ENCODE data around the gene NPL. TPM values are rescaled to one million over a fixed set of nuclear protein-coding genes. Genes with fewer than 3 reads are reported as not detected.

The NPL gene
- polyA plus RNA-seq, 1 of the 3 experiments (the other 2 are of a cell fraction) = 1.5 TPM

GRCh38 chr1:182768963-182769362 lies 20.6 kb upstream of the NPL start:
- 51% methylated on average over 2 of the region's 2 CpGs for WGBS (ENCODE audit: low lambda C conversion rate)
- H3K9me3 ChIP-seq = no peaks in the 10 kb centered on the region
- no peaks in the 10 kb centered on the region for H3K27me3 ChIP-seq (ENCODE audit: insufficient read depth)
- TF ChIP-seq JUND (IDR thresholded peaks at IDR 0.05) = no peak
- no peak for TF ChIP-seq TCF12 (IDR thresholded peaks at IDR 0.05)
- no peak for TF ChIP-seq RAD21 (IDR thresholded peaks at IDR 0.05; ENCODE audit: low read length)
- no peak for TF ChIP-seq CTCF (IDR thresholded peaks at IDR 0.05)
- TF ChIP-seq GABPA (IDR thresholded peaks at IDR 0.05; ENCODE audit: low read depth) = no peak
- no peak for TF ChIP-seq FOXM1 (IDR thresholded peaks at IDR 0.05; ENCODE audit: low read depth)
- TF ChIP-seq FOXJ3 (CRISPR knock-in tag; IDR thresholded peaks at IDR 0.05) = no peak
- TF ChIP-seq TEAD4 (IDR thresholded peaks at IDR 0.05; ENCODE audit: borderline replicate concordance, insufficient read depth) = no peak
- no peak for TF ChIP-seq RCOR1 (IDR thresholded peaks at IDR 0.05; ENCODE audit: low read length)
- no peak for TF ChIP-seq MXI1 (IDR thresholded peaks at IDR 0.05; ENCODE audit: low read depth, low read length)
- TF ChIP-seq MEF2A (IDR thresholded peaks at IDR 0.05; ENCODE audit: borderline replicate concordance, low read depth) = no peak
- no peak for TF ChIP-seq USF2 (IDR thresholded peaks at IDR 0.05; ENCODE audit: borderline replicate concordance, low read depth, low read length)
- TF ChIP-seq PBX3 (IDR thresholded peaks at IDR 0.05) = no peak
- no peak for TF ChIP-seq RFX5 (IDR thresholded peaks at IDR 0.05; ENCODE audit: low read length)
- TF ChIP-seq IRF3 (IDR thresholded peaks at IDR 0.05; ENCODE audit: low read depth, low read length) = no peak
- no peak for TF ChIP-seq SIN3A (IDR thresholded peaks at IDR 0.05; ENCODE audit: borderline replicate concordance, low read depth, low read length)
- no peak for TF ChIP-seq EP300 (IDR thresholded peaks at IDR 0.05; ENCODE audit: borderline replicate concordance in 1 of 2, low read depth in 1 of 2, low read length in 1 of 2)
- no peak for TF ChIP-seq CHD2 (IDR thresholded peaks at IDR 0.05; ENCODE audit: low read length, partially characterized antibody)
- CTCF ChIA-PET = interaction anchor here (1.0 to 6.6 kb wide), 3 partner anchors 14 to 173 kb away, joined by 3 to 52 read pairs (median 4); no protein-coding TSS in a partner anchor
- no peaks in the 10 kb centered on the region for H3K79me2 ChIP-seq (ENCODE audit: insufficient read depth)
- no peaks in the 10 kb centered on the region for H3K36me3 ChIP-seq (replicated peaks in 1 of 2; ENCODE audit: control insufficient read depth in 1 of 2, insufficient read depth in 2 of 2, low read length in 1 of 2)
- POLR2A ChIA-PET = no interaction called here
- H3K4me1 ChIP-seq (ENCODE audit: control insufficient read depth in 1 of 2, insufficient read depth in 2 of 2, low read depth in 1 of 2, low read length in 1 of 2) = peaks cover 0 to 18% of the 10 kb centered on the region in 2 experiments; a peak in 2 of 4 replicates
- H4K20me1 ChIP-seq (ENCODE audit: insufficient read depth) = no peaks in the 10 kb centered on the region
- H3K27ac ChIP-seq (ENCODE audit: low read depth in 2 of 2, low read length in 1 of 2) = no peak overlapping the region
- H3K4me2 ChIP-seq = no peak overlapping the region
- no peak overlapping the region for H2AFZ ChIP-seq (ENCODE audit: low read depth)
- no peaks in the 10 kb centered on the region for H3F3A ChIP-seq (replicated peaks; ENCODE audit: insufficient read depth)
- no peak overlapping the region for H3K9ac ChIP-seq
- DNase-seq = no peak
- no peak overlapping the region for H3K4me3 ChIP-seq (ENCODE audit: low read depth in 2 of 2, low read length in 1 of 2)
- no peaks in the 10 kb centered on the region for H3K9me2 ChIP-seq
